LoVo (cell line): ENCODE results near the gene PYDC1.
"Not testable (repeated sequence)": the region's sequence is repeated elsewhere in the genome, so short reads cannot be mapped to it uniquely, and the experiment has no call there.

Source experiments
- DNase-seq: peaks from one replicate; pipeline ENCODE4 v3.0.0-alpha.2; 2016; ENCODE audit warnings: low spot score

Gene PYDC1

GRCh38 chr16:31216422-31217135 lies at the start of gene PYDC1:
Gene PYDC1 (minus strand): TSS chr16:31217135. CDS start chr16:31217028, 107 bp downstream.
- DNase-seq = no peak

GRCh38 chr16:31265329-31266245 lies 48.7 kb upstream of the PYDC1 start:
- DNase-seq = no peak

GRCh38 chr16:31262084-31262483 lies 45.1 kb upstream of the PYDC1 start:
- DNase-seq = no peak

- no peak for DNase-seq
Measured at GRCh38 chr16:31260136-31260931, 43.4 kb upstream of the PYDC1 start.

- DNase-seq = no peak
Measured at GRCh38 chr16:31258366-31258765, 41.4 kb upstream of the PYDC1 start.

GRCh38 chr16:31256466-31256865 lies 39.5 kb upstream of the PYDC1 start:
- DNase-seq = no peak

- no peak for DNase-seq
Measured at GRCh38 chr16:31253642-31254045, 36.7 kb upstream of the PYDC1 start.

- no peak for DNase-seq
Measured at GRCh38 chr16:31251435-31251834, 34.5 kb upstream of the PYDC1 start.

- no peak for DNase-seq
Measured at GRCh38 chr16:31250782-31251384, 33.9 kb upstream of the PYDC1 start.

GRCh38 chr16:31248344-31248743 lies 31.4 kb upstream of the PYDC1 start:
- no peak for DNase-seq

GRCh38 chr16:31246296-31246695 lies 29.4 kb upstream of the PYDC1 start:
- DNase-seq = no peak

GRCh38 chr16:31245598-31245997 lies 28.7 kb upstream of the PYDC1 start:
- DNase-seq = not testable (repeated sequence)

- no peak for DNase-seq
Measured at GRCh38 chr16:31243734-31244670, 27.1 kb upstream of the PYDC1 start.

GRCh38 chr16:31242206-31242605 lies 25.3 kb upstream of the PYDC1 start:
- DNase-seq = no peak

- no peak for DNase-seq
Measured at GRCh38 chr16:31238041-31238440, 21.1 kb upstream of the PYDC1 start.

- DNase-seq = no peak
Measured at GRCh38 chr16:31229501-31229900, 12.6 kb upstream of the PYDC1 start.

- no peak for DNase-seq
Measured at GRCh38 chr16:31228206-31228605, 11.3 kb upstream of the PYDC1 start.

GRCh38 chr16:31225193-31225592 lies 8.3 kb upstream of the PYDC1 start:
- DNase-seq = no peak

GRCh38 chr16:31224092-31224955 lies 7.4 kb upstream of the PYDC1 start:
- no peak for DNase-seq

- no peak for DNase-seq
Measured at GRCh38 chr16:31223044-31223443, 6.1 kb upstream of the PYDC1 start.
